ENCODE data around the gene EXOSC2. TPM values are rescaled to one million over a fixed set of nuclear protein-coding genes. Genes with fewer than 3 reads are reported as not detected.

The EXOSC2 gene
- polyA plus RNA-seq, 1 donor: 30.2 TPM

GRCh38 chr9:130694205-130694604, 625 bp downstream of the EXOSC2 start:
- H3K27ac ChIP-seq (ENCODE audit: low read length): no peak overlapping the region
- peak in 1 of 2 donors; percentile 19 for DNase-seq
- H3K4me3 ChIP-seq (ENCODE audit: low read length): peak overlapping the region; percentile 88
- no peaks in the 10 kb centered on the region for H3K27me3 ChIP-seq (ENCODE audit: control insufficient read depth, insufficient read depth, low read length)
- H3K9me3 ChIP-seq (ENCODE audit: control insufficient read depth, low read depth, low read length): peaks cover 3% of the 10 kb centered on the region
- no peaks in the 10 kb centered on the region for H3K4me1 ChIP-seq (ENCODE audit: control insufficient read depth, insufficient read depth, low read length)
- peaks cover 36% of the 10 kb centered on the region for H3K36me3 ChIP-seq (ENCODE audit: control insufficient read depth, insufficient read depth, low read length)
- WGBS (ENCODE audit: insufficient coverage, low lambda C conversion rate): no CpG with 5 or more reads among the region's 8 CpGs

GRCh38 chr9:130696139-130696650, 2.6 kb downstream of the EXOSC2 start:
- H3K4me1 ChIP-seq (ENCODE audit: control insufficient read depth, insufficient read depth, low read length): no peaks in the 10 kb centered on the region
- H3K9me3 ChIP-seq (ENCODE audit: control insufficient read depth, low read depth, low read length): peaks cover 3% of the 10 kb centered on the region
- H3K27me3 ChIP-seq (ENCODE audit: control insufficient read depth, insufficient read depth, low read length): no peaks in the 10 kb centered on the region
- no peak overlapping the region for H3K4me3 ChIP-seq (ENCODE audit: low read length)
- H3K27ac ChIP-seq (ENCODE audit: low read length): no peak overlapping the region
- no peak for DNase-seq
- 80% methylated on average over 1 of the region's 4 CpGs for WGBS (ENCODE audit: insufficient coverage, low lambda C conversion rate)
- peaks cover 49% of the 10 kb centered on the region for H3K36me3 ChIP-seq (ENCODE audit: control insufficient read depth, insufficient read depth, low read length)

GRCh38 chr9:130696996-130697395, 3.4 kb downstream of the EXOSC2 start:
- no peak for DNase-seq
- Histone ChIP-seq H3K4me1 (ENCODE audit: control insufficient read depth, insufficient read depth, low read length) (no peaks in the 10 kb centered on the region), H3K9me3 (ENCODE audit: control insufficient read depth, low read depth, low read length) (peaks cover 3% of the 10 kb centered on the region), H3K27ac (ENCODE audit: low read length) (no peak overlapping the region), H3K4me3 (ENCODE audit: low read length) (no peak overlapping the region), H3K27me3 (ENCODE audit: control insufficient read depth, insufficient read depth, low read length) (no peaks in the 10 kb centered on the region), H3K36me3 (ENCODE audit: control insufficient read depth, insufficient read depth, low read length) (peaks cover 56% of the 10 kb centered on the region)
- WGBS (ENCODE audit: insufficient coverage, low lambda C conversion rate): 80% methylated on average over 1 of the region's 8 CpGs

GRCh38 chr9:130698514-130698913, 4.9 kb downstream of the EXOSC2 start:
- Histone ChIP-seq H3K27ac (ENCODE audit: low read length) (no peak overlapping the region), H3K36me3 (ENCODE audit: control insufficient read depth, insufficient read depth, low read length) (peaks cover 68% of the 10 kb centered on the region), H3K4me3 (ENCODE audit: low read length) (no peak overlapping the region), H3K9me3 (ENCODE audit: control insufficient read depth, low read depth, low read length) (no peaks in the 10 kb centered on the region), H3K4me1 (ENCODE audit: control insufficient read depth, insufficient read depth, low read length) (no peaks in the 10 kb centered on the region), H3K27me3 (ENCODE audit: control insufficient read depth, insufficient read depth, low read length) (no peaks in the 10 kb centered on the region)
- no peak for DNase-seq
- WGBS (ENCODE audit: insufficient coverage, low lambda C conversion rate): 93% methylated on average over 2 of the region's 3 CpGs

- no CpG with 5 or more reads among the region's 2 CpGs for WGBS (ENCODE audit: insufficient coverage, low lambda C conversion rate)
- peaks cover 74% of the 10 kb centered on the region for H3K36me3 ChIP-seq (ENCODE audit: control insufficient read depth, insufficient read depth, low read length)
- H3K27me3 ChIP-seq (ENCODE audit: control insufficient read depth, insufficient read depth, low read length): no peaks in the 10 kb centered on the region
- no peaks in the 10 kb centered on the region for H3K9me3 ChIP-seq (ENCODE audit: control insufficient read depth, low read depth, low read length)
- H3K4me3 ChIP-seq (ENCODE audit: low read length): no peak overlapping the region
- H3K4me1 ChIP-seq (ENCODE audit: control insufficient read depth, insufficient read depth, low read length): no peaks in the 10 kb centered on the region
- DNase-seq: no peak
- no peak overlapping the region for H3K27ac ChIP-seq (ENCODE audit: low read length)
Observed at GRCh38 chr9:130699047-130699446, 5.5 kb downstream of the EXOSC2 start.

- Histone ChIP-seq H3K27ac (ENCODE audit: low read length) (no peak overlapping the region), H3K36me3 (ENCODE audit: control insufficient read depth, insufficient read depth, low read length) (peaks cover 71% of the 10 kb centered on the region)
Observed at GRCh38 chr9:130701059-130702022, 7.8 kb downstream of the EXOSC2 start.

GRCh38 chr9:130703501-130703900, 9.9 kb downstream of the EXOSC2 start:
- no CpG with 5 or more reads among the region's 7 CpGs for WGBS (ENCODE audit: insufficient coverage, low lambda C conversion rate)
- H3K4me1 ChIP-seq (ENCODE audit: control insufficient read depth, insufficient read depth, low read length): no peaks in the 10 kb centered on the region
- no peaks in the 10 kb centered on the region for H3K9me3 ChIP-seq (ENCODE audit: control insufficient read depth, low read depth, low read length)
- no peak overlapping the region for H3K4me3 ChIP-seq (ENCODE audit: low read length)
- no peak for DNase-seq
- H3K36me3 ChIP-seq (ENCODE audit: control insufficient read depth, insufficient read depth, low read length): peaks cover 54% of the 10 kb centered on the region
- H3K27me3 ChIP-seq (ENCODE audit: control insufficient read depth, insufficient read depth, low read length): no peaks in the 10 kb centered on the region
- H3K27ac ChIP-seq (ENCODE audit: low read length): no peak overlapping the region

More at GRCh38 chr9:130701059-130702022, 7.8 kb downstream of the EXOSC2 start:
- Histone ChIP-seq H3K4me1 (ENCODE audit: control insufficient read depth, insufficient read depth, low read length) (no peaks in the 10 kb centered on the region), H3K9me3 (ENCODE audit: control insufficient read depth, low read depth, low read length) (no peaks in the 10 kb centered on the region), H3K4me3 (ENCODE audit: low read length) (no peak overlapping the region), H3K27me3 (ENCODE audit: control insufficient read depth, insufficient read depth, low read length) (no peaks in the 10 kb centered on the region)
- 100% methylated on average over 1 of the region's 13 CpGs for WGBS (ENCODE audit: insufficient coverage, low lambda C conversion rate)
- peak; percentile 57 to 64 for DNase-seq

GRCh38 chr9:130707225-130707976, 13.8 kb downstream of the EXOSC2 start:
- Histone ChIP-seq H3K9me3 (ENCODE audit: control insufficient read depth, low read depth, low read length) (no peaks in the 10 kb centered on the region), H3K27ac (ENCODE audit: low read length) (no peak overlapping the region), H3K36me3 (ENCODE audit: control insufficient read depth, insufficient read depth, low read length) (peaks cover 22% of the 10 kb centered on the region), H3K4me3 (ENCODE audit: low read length) (no peak overlapping the region), H3K27me3 (ENCODE audit: control insufficient read depth, insufficient read depth, low read length) (no peaks in the 10 kb centered on the region), H3K4me1 (ENCODE audit: control insufficient read depth, insufficient read depth, low read length) (no peaks in the 10 kb centered on the region)
- 0% methylated on average over 1 of the region's 9 CpGs for WGBS (ENCODE audit: insufficient coverage, low lambda C conversion rate)
- DNase-seq: peak; percentile 42 to 62

GRCh38 chr9:130710822-130711352, 17.3 kb downstream of the EXOSC2 start:
- no peak overlapping the region for H3K27ac ChIP-seq (ENCODE audit: low read length)
- no peaks in the 10 kb centered on the region for H3K4me1 ChIP-seq (ENCODE audit: control insufficient read depth, insufficient read depth, low read length)
- no peaks in the 10 kb centered on the region for H3K9me3 ChIP-seq (ENCODE audit: control insufficient read depth, low read depth, low read length)
- no peak for DNase-seq
- no peak overlapping the region for H3K4me3 ChIP-seq (ENCODE audit: low read length)
- no peaks in the 10 kb centered on the region for H3K27me3 ChIP-seq (ENCODE audit: control insufficient read depth, insufficient read depth, low read length)
- WGBS (ENCODE audit: insufficient coverage, low lambda C conversion rate): 90% methylated on average over 2 of the region's 8 CpGs
- H3K36me3 ChIP-seq (ENCODE audit: control insufficient read depth, insufficient read depth, low read length): peaks cover 2% of the 10 kb centered on the region

- H3K27ac ChIP-seq (ENCODE audit: low read length): no peak overlapping the region
- WGBS (ENCODE audit: insufficient coverage, low lambda C conversion rate): 91% methylated on average over 3 of the region's 8 CpGs
- no peak for DNase-seq
- peaks cover 1% of the 10 kb centered on the region for H3K4me1 ChIP-seq (ENCODE audit: control insufficient read depth, insufficient read depth, low read length)
- no peaks in the 10 kb centered on the region for H3K27me3 ChIP-seq (ENCODE audit: control insufficient read depth, insufficient read depth, low read length)
- no peaks in the 10 kb centered on the region for H3K9me3 ChIP-seq (ENCODE audit: control insufficient read depth, low read depth, low read length)
- H3K4me3 ChIP-seq (ENCODE audit: low read length): no peak overlapping the region
- H3K36me3 ChIP-seq (ENCODE audit: control insufficient read depth, insufficient read depth, low read length): no peaks in the 10 kb centered on the region
Observed at GRCh38 chr9:130711469-130711868, 17.9 kb downstream of the EXOSC2 start.
